ENCODE data around the gene CRABP2. TPM values are rescaled to one million over a fixed set of nuclear protein-coding genes. Genes with fewer than 3 reads are reported as not detected.

Gene CRABP2
- total and polyA plus RNA-seq, 2 donors (not counting 1 experiment from before 2014, with no cell fraction given): 0.89 to 1.2 TPM

GRCh38 chr1:156673387-156674121 is 31.8 kb downstream of the CRABP2 start:
- POLR2A ChIA-PET: no interaction called here
- peaks cover 0 to 7% (median 0%) of the 10 kb centered on the region in 3 donors for H3K9me3 ChIP-seq (ENCODE audit: control extremely low read depth in 1 of 3, control insufficient read depth in 2 of 3, insufficient read depth in 1 of 3, low read length in 2 of 3)
- Mint-ChIP-seq H3K27ac (no peak overlapping the region), H3K27me3 (peaks cover 46% of the 10 kb centered on the region), H3K4me1 (peaks cover 14% of the 10 kb centered on the region), H3K9me3 (ENCODE audit: insufficient read depth) (no peaks in the 10 kb centered on the region), H3K4me3 (no peak overlapping the region)
- no peaks in the 10 kb centered on the region for H4K20me1 ChIP-seq (ENCODE audit: control insufficient read depth, insufficient read depth, low read length, poor library complexity, severe bottlenecking)
- TF ChIP-seq EZH2 (IDR thresholded peaks at IDR 0.05; ENCODE audit: borderline replicate concordance, insufficient read depth, low read depth, low read length, poor library complexity, severe bottlenecking): no peak
- no peak for TF ChIP-seq CTCF (IDR thresholded peaks at IDR 0.05)
- 73% methylated on average over 3 of the region's 8 CpGs for WGBS (ENCODE audit: insufficient coverage)
- no peak overlapping the region for H3K4me2 ChIP-seq (replicated peaks; ENCODE audit: low read depth, low read length, poor library complexity, severe bottlenecking)
- no peak for ATAC-seq (ENCODE audit: low read depth)
- H3K27ac ChIP-seq (ENCODE audit: low read length in 2 of 2): no peak overlapping the region
- peaks cover 17 to 19% of the 10 kb centered on the region in 2 donors for H3K4me1 ChIP-seq (ENCODE audit: control insufficient read depth in 2 of 2, insufficient read depth in 2 of 2, low read length in 2 of 2)
- CTCF ChIA-PET: interaction anchor here (0.9 to 1.3 kb wide), 2 partner anchors 16 kb away, joined by 3 to 4 read pairs; no protein-coding TSS in a partner anchor
- peaks cover 0 to 56% (median 23%) of the 10 kb centered on the region in 4 experiments for H3K27me3 ChIP-seq (replicated peaks in 1 of 4; ENCODE audit: control extremely low read depth in 1 of 4, control insufficient read depth in 3 of 4, insufficient read depth in 4 of 4, low read length in 3 of 4)
- no peak overlapping the region for H3K4me3 ChIP-seq (ENCODE audit: control extremely low read depth in 1 of 5, extremely low read depth in 1 of 5, insufficient read depth in 1 of 5, low read depth in 2 of 5, low read length in 4 of 5)
- no peak overlapping the region for H2AFZ ChIP-seq (ENCODE audit: insufficient read depth, low read depth, low read length, poor library complexity, severe bottlenecking)
- H3K79me2 ChIP-seq (ENCODE audit: control insufficient read depth, insufficient read depth, low read length): no peaks in the 10 kb centered on the region
- intact Hi-C loops (cut with micrococcal nuclease): no loop called here
- no peak for DNase-seq
- no peaks in the 10 kb centered on the region for H3K36me3 ChIP-seq (replicated peaks in 1 of 2; ENCODE audit: control extremely low read depth in 1 of 2, control insufficient read depth in 1 of 2, extremely low read depth in 1 of 2, insufficient read depth in 2 of 2, low read length in 1 of 2)
- H3K9ac ChIP-seq (ENCODE audit: low read length): no peak overlapping the region

- H2AFZ ChIP-seq (ENCODE audit: insufficient read depth, low read depth, low read length, poor library complexity, severe bottlenecking): no peak overlapping the region
- WGBS (ENCODE audit: insufficient coverage): 100% methylated on average over 1 of the region's 2 CpGs
- no peak overlapping the region for H3K4me2 ChIP-seq (replicated peaks; ENCODE audit: low read depth, low read length, poor library complexity, severe bottlenecking)
- H3K4me1 ChIP-seq (ENCODE audit: control insufficient read depth in 2 of 2, insufficient read depth in 2 of 2, low read length in 2 of 2): peaks cover 2% of the 10 kb centered on the region in 2 donors
- no peaks in the 10 kb centered on the region for H3K9me3 ChIP-seq (ENCODE audit: control extremely low read depth in 1 of 3, control insufficient read depth in 2 of 3, insufficient read depth in 1 of 3, low read length in 2 of 3)
- no peak overlapping the region for H3K27ac ChIP-seq (ENCODE audit: low read length in 2 of 2)
- H3K27me3 ChIP-seq (replicated peaks in 1 of 4; ENCODE audit: control extremely low read depth in 1 of 4, control insufficient read depth in 3 of 4, insufficient read depth in 4 of 4, low read length in 3 of 4): peaks cover 0 to 38% (median 9%) of the 10 kb centered on the region in 4 experiments
- H3K9ac ChIP-seq (ENCODE audit: low read length): no peak overlapping the region
- no peaks in the 10 kb centered on the region for H3K36me3 ChIP-seq (replicated peaks in 1 of 2; ENCODE audit: control extremely low read depth in 1 of 2, control insufficient read depth in 1 of 2, extremely low read depth in 1 of 2, insufficient read depth in 2 of 2, low read length in 1 of 2)
- ATAC-seq (ENCODE audit: low read depth) (no peak), DNase-seq (no peak)
- no peaks in the 10 kb centered on the region for H3K9me3 Mint-ChIP-seq (ENCODE audit: insufficient read depth)
- H3K79me2 ChIP-seq (ENCODE audit: control insufficient read depth, insufficient read depth, low read length): no peaks in the 10 kb centered on the region
- intact Hi-C loops (cut with micrococcal nuclease): no loop called here
- H4K20me1 ChIP-seq (ENCODE audit: control insufficient read depth, insufficient read depth, low read length, poor library complexity, severe bottlenecking): no peaks in the 10 kb centered on the region
- H3K27ac Mint-ChIP-seq: no peak overlapping the region
- TF ChIP-seq CTCF (IDR thresholded peaks at IDR 0.05): no peak
- TF ChIP-seq EZH2 (IDR thresholded peaks at IDR 0.05; ENCODE audit: borderline replicate concordance, insufficient read depth, low read depth, low read length, poor library complexity, severe bottlenecking): no peak
- peaks cover 30% of the 10 kb centered on the region for H3K27me3 Mint-ChIP-seq
- H3K4me3 Mint-ChIP-seq: no peak overlapping the region
- H3K4me1 Mint-ChIP-seq: peaks cover 2% of the 10 kb centered on the region
- ChIA-PET CTCF (interaction anchor here (1.2 kb wide), 1 partner anchor 17 kb away, joined by 3 read pairs; no protein-coding TSS in a partner anchor), POLR2A (no interaction called here)
- H3K4me3 ChIP-seq (ENCODE audit: control extremely low read depth in 1 of 5, extremely low read depth in 1 of 5, insufficient read depth in 1 of 5, low read depth in 2 of 5, low read length in 4 of 5): no peak overlapping the region
Measured at GRCh38 chr1:156671804-156672203, 33.6 kb downstream of the CRABP2 start.
